ENCODE measurements around the gene SGMS1.
"Not testable (repeated sequence)": the region's sequence is repeated elsewhere in the genome, so short reads cannot be mapped to it uniquely, and the experiment has no call there.

SGMS1 gene

DNA sequence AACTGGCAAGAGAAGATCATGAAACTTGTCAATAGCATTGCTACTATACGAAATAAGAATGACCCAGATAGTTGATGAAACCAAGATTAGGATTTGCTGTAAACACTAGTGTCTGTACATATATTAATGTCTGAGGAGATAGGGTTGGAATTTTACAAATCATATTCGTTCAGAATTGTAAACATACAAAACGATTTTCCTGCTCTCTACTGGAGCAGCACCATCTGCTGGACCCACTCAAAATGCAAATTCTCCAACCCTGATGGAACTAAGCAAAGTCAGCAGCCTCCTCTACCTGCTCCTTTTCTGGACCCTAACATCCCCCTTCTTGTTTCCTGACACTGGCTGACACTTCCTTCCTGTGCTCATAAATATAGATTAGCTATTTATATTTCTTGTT, 29.4 kb upstream of the SGMS1 start:
- H3K27ac ChIP-seq (ENCODE audit: low read depth, low read length): no peak overlapping the region
- no peak overlapping the region for H3K9ac ChIP-seq (ENCODE audit: low read depth, low read length)
- H3K36me3 ChIP-seq (ENCODE audit: control insufficient read depth, insufficient read depth, low read length): no peaks in the 10 kb centered on the region
- no peaks in the 10 kb centered on the region for H3K4me1 ChIP-seq (ENCODE audit: control insufficient read depth, insufficient read depth, low read length)
- no peaks in the 10 kb centered on the region for H3K27me3 ChIP-seq (ENCODE audit: control insufficient read depth, insufficient read depth, low read length)
- H3K9me3 ChIP-seq (ENCODE audit: control insufficient read depth, insufficient read depth, low read length): no peaks in the 10 kb centered on the region
- no peak overlapping the region for H3K4me3 ChIP-seq (ENCODE audit: low read depth, low read length)

GRCh38 chr10:50651808-50652207, 28.1 kb upstream of the SGMS1 start:
- H3K4me1 ChIP-seq (ENCODE audit: control insufficient read depth, insufficient read depth, low read length): no peaks in the 10 kb centered on the region
- H3K27ac ChIP-seq (ENCODE audit: low read depth, low read length): no peak overlapping the region
- no peaks in the 10 kb centered on the region for H3K36me3 ChIP-seq (ENCODE audit: control insufficient read depth, insufficient read depth, low read length)
- H3K9me3 ChIP-seq (ENCODE audit: control insufficient read depth, insufficient read depth, low read length): no peaks in the 10 kb centered on the region
- H3K27me3 ChIP-seq (ENCODE audit: control insufficient read depth, insufficient read depth, low read length): no peaks in the 10 kb centered on the region
- no peak overlapping the region for H3K4me3 ChIP-seq (ENCODE audit: low read depth, low read length)
- no peak overlapping the region for H3K9ac ChIP-seq (ENCODE audit: low read depth, low read length)

- H3K4me3 ChIP-seq (ENCODE audit: low read depth, low read length): no peak overlapping the region
- no peaks in the 10 kb centered on the region for H3K4me1 ChIP-seq (ENCODE audit: control insufficient read depth, insufficient read depth, low read length)
- no peak overlapping the region for H3K27ac ChIP-seq (ENCODE audit: low read depth, low read length)
- no peak overlapping the region for H3K9ac ChIP-seq (ENCODE audit: low read depth, low read length)
- H3K9me3 ChIP-seq (ENCODE audit: control insufficient read depth, insufficient read depth, low read length): no peaks in the 10 kb centered on the region
- no peaks in the 10 kb centered on the region for H3K27me3 ChIP-seq (ENCODE audit: control insufficient read depth, insufficient read depth, low read length)
- H3K36me3 ChIP-seq (ENCODE audit: control insufficient read depth, insufficient read depth, low read length): no peaks in the 10 kb centered on the region
Measured at GRCh38 chr10:50650481-50650880, 26.7 kb upstream of the SGMS1 start.

- Histone ChIP-seq H3K27ac (ENCODE audit: low read depth, low read length) (no peak overlapping the region), H3K27me3 (ENCODE audit: control insufficient read depth, insufficient read depth, low read length) (no peaks in the 10 kb centered on the region), H3K9me3 (ENCODE audit: control insufficient read depth, insufficient read depth, low read length) (no peaks in the 10 kb centered on the region), H3K4me1 (ENCODE audit: control insufficient read depth, insufficient read depth, low read length) (peaks cover 3% of the 10 kb centered on the region; the same call in 1 of the 2 replicates), H3K36me3 (ENCODE audit: control insufficient read depth, insufficient read depth, low read length) (no peaks in the 10 kb centered on the region), H3K9ac (ENCODE audit: low read depth, low read length) (no peak overlapping the region), H3K4me3 (ENCODE audit: low read depth, low read length) (no peak overlapping the region)
Measured at GRCh38 chr10:50648935-50649227, 25.1 kb upstream of the SGMS1 start.

GRCh38 chr10:50648089-50648934, 24.6 kb upstream of the SGMS1 start:
- H3K36me3 ChIP-seq (ENCODE audit: control insufficient read depth, insufficient read depth, low read length): no peaks in the 10 kb centered on the region

DNA sequence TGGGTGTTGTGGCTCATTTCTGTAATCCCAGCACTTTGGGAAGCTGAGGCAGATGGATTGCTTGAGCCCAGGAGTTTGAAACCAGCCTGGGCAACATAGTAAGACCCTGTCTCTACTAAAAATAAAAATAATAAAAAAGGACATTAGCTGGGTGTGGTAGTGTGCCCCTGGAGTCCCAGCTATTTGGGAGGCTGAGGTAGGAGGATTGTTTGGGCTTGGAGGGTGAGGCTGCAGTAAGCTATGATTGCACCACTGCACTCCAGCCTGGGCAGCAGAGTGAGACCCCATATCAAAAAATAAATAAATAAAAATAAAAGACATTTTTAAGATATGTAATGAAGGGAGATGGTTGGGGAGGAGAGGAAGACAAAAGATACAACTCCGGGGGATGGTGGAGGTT, 23.6 kb upstream of the SGMS1 start:
- not testable (repeated sequence) for H3K27ac ChIP-seq (ENCODE audit: low read depth, low read length); H3K27me3 ChIP-seq (ENCODE audit: control insufficient read depth, insufficient read depth, low read length); H3K9me3 ChIP-seq (ENCODE audit: control insufficient read depth, insufficient read depth, low read length); H3K36me3 ChIP-seq (ENCODE audit: control insufficient read depth, insufficient read depth, low read length); H3K4me3 ChIP-seq (ENCODE audit: low read depth, low read length); H3K4me1 ChIP-seq (ENCODE audit: control insufficient read depth, insufficient read depth, low read length); H3K9ac ChIP-seq (ENCODE audit: low read depth, low read length)

More at GRCh38 chr10:50648089-50648934, 24.6 kb upstream of the SGMS1 start:
- no peak overlapping the region for H3K4me3 ChIP-seq (ENCODE audit: low read depth, low read length)
- H3K27me3 ChIP-seq (ENCODE audit: control insufficient read depth, insufficient read depth, low read length): no peaks in the 10 kb centered on the region
- H3K4me1 ChIP-seq (ENCODE audit: control insufficient read depth, insufficient read depth, low read length): peaks cover 3% of the 10 kb centered on the region; the same call in 1 of the 2 replicates
- no peaks in the 10 kb centered on the region for H3K9me3 ChIP-seq (ENCODE audit: control insufficient read depth, insufficient read depth, low read length)
- H3K27ac ChIP-seq (ENCODE audit: low read depth, low read length): no peak overlapping the region
- no peak overlapping the region for H3K9ac ChIP-seq (ENCODE audit: low read depth, low read length)

DNA sequence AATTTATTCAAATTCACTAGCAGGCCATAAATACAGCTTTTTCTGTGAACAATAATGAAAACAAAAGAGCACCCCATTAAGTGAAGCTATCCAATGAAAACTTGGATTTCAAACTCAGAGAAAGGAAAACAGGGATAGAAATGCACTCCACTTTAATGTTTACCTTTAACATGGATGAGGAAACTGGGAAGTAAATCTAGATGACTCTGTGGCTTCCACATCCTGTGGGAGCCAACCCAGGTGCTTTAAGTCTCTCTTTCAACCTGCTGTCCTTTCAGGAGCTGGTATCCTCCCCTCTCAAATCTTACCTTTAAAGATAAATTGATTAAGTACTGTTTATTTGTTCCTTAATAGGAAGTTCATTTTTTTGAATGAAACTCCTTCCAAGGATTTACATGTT, 21.5 kb upstream of the SGMS1 start:
- H3K4me1 ChIP-seq (ENCODE audit: control insufficient read depth, insufficient read depth, low read length): peaks cover 3% of the 10 kb centered on the region; the same call in 1 of the 2 replicates
- no peak overlapping the region for H3K4me3 ChIP-seq (ENCODE audit: low read depth, low read length)
- H3K36me3 ChIP-seq (ENCODE audit: control insufficient read depth, insufficient read depth, low read length): no peaks in the 10 kb centered on the region
- H3K27ac ChIP-seq (ENCODE audit: low read depth, low read length): no peak overlapping the region
- no peaks in the 10 kb centered on the region for H3K9me3 ChIP-seq (ENCODE audit: control insufficient read depth, insufficient read depth, low read length)
- H3K9ac ChIP-seq (ENCODE audit: low read depth, low read length): no peak overlapping the region
- no peaks in the 10 kb centered on the region for H3K27me3 ChIP-seq (ENCODE audit: control insufficient read depth, insufficient read depth, low read length)

DNA sequence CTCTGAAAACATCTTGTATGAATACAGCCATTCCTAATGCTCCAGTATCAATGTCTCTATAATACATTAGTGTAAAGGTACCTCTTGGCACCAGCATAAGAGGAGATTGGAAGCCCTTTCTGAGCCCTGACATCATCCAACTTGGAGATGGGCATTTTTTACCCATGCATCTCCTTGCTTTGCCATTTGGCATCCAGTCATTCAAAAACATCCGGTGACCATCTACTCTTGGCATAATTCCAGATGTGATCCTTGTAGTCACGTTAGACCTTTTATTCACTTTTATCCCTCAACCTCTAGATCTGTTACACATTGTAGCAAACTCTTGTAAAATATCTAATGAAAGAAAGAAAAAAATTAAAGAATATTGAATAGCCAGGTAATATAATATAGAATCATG, 17.9 kb upstream of the SGMS1 start:
- H3K27ac ChIP-seq (ENCODE audit: low read depth, low read length): no peak overlapping the region
- peaks cover 4% of the 10 kb centered on the region; the same call in 1 of the 2 replicates for H3K4me1 ChIP-seq (ENCODE audit: control insufficient read depth, insufficient read depth, low read length)
- no peak overlapping the region for H3K9ac ChIP-seq (ENCODE audit: low read depth, low read length)
- H3K4me3 ChIP-seq (ENCODE audit: low read depth, low read length): no peak overlapping the region
- H3K9me3 ChIP-seq (ENCODE audit: control insufficient read depth, insufficient read depth, low read length): no peaks in the 10 kb centered on the region
- H3K36me3 ChIP-seq (ENCODE audit: control insufficient read depth, insufficient read depth, low read length): no peaks in the 10 kb centered on the region
- no peaks in the 10 kb centered on the region for H3K27me3 ChIP-seq (ENCODE audit: control insufficient read depth, insufficient read depth, low read length)

- H3K9me3 ChIP-seq (ENCODE audit: control insufficient read depth, insufficient read depth, low read length): no peaks in the 10 kb centered on the region
- H3K27ac ChIP-seq (ENCODE audit: low read depth, low read length): no peak overlapping the region
- H3K27me3 ChIP-seq (ENCODE audit: control insufficient read depth, insufficient read depth, low read length): no peaks in the 10 kb centered on the region
- H3K4me1 ChIP-seq (ENCODE audit: control insufficient read depth, insufficient read depth, low read length): peaks cover 10% of the 10 kb centered on the region; the same call in 1 of the 2 replicates
- no peak overlapping the region for H3K9ac ChIP-seq (ENCODE audit: low read depth, low read length)
- H3K36me3 ChIP-seq (ENCODE audit: control insufficient read depth, insufficient read depth, low read length): no peaks in the 10 kb centered on the region
- H3K4me3 ChIP-seq (ENCODE audit: low read depth, low read length): no peak overlapping the region
Measured at GRCh38 chr10:50640238-50640637, 16.5 kb upstream of the SGMS1 start.

DNA sequence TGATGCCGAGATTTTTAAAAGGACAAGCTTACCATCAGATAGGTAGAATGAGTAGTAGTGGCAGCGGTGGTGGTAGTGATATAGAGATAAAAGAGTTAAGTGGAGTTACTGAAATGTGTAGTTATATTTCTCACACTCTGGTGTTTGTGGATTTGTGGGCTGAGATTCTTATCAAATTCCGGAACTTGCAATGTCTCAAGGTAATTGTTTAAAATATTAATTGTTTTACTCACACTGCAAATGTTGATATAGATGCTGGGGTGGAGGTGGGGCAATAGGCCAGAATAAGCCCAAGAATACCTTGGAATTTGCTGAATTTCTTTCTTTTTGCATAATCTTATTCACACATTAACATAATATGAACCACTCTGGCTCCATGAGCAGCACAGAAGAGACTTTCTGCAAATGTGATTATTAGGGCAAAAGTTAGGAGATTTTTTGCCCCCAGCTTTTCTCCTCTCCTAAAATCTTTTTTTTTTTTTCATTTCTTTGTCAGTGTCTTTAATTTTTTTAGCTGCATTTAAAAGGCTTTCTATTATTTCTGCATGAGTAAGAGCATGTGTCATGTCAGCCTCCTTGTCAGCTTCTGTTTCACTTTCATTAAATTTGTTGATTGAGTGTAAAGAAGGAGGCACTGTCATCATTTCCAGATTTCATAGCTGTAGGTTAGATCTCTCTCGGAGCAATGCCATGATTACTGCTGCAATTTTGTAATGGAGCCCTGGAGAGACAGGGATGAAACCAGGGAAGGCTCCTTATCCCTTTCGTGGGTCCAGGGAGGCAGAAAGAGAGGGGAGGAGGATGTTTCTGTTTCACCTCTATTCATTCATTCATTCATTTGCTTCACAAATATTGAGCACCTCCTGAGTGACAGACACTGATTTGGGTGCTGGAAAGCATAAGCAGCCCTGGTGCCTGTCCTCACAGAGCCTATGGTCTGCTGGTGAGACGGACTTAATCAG, 13.1 kb upstream of the SGMS1 start:
- Histone ChIP-seq H3K4me3 (ENCODE audit: low read depth, low read length) (no peak overlapping the region), H3K27me3 (ENCODE audit: control insufficient read depth, insufficient read depth, low read length) (no peaks in the 10 kb centered on the region), H3K9ac (ENCODE audit: low read depth, low read length) (no peak overlapping the region), H3K36me3 (ENCODE audit: control insufficient read depth, insufficient read depth, low read length) (no peaks in the 10 kb centered on the region), H3K4me1 (ENCODE audit: control insufficient read depth, insufficient read depth, low read length) (peaks cover 7% of the 10 kb centered on the region; the same call in 1 of the 2 replicates), H3K9me3 (ENCODE audit: control insufficient read depth, insufficient read depth, low read length) (no peaks in the 10 kb centered on the region), H3K27ac (ENCODE audit: low read depth, low read length) (no peak overlapping the region)

DNA sequence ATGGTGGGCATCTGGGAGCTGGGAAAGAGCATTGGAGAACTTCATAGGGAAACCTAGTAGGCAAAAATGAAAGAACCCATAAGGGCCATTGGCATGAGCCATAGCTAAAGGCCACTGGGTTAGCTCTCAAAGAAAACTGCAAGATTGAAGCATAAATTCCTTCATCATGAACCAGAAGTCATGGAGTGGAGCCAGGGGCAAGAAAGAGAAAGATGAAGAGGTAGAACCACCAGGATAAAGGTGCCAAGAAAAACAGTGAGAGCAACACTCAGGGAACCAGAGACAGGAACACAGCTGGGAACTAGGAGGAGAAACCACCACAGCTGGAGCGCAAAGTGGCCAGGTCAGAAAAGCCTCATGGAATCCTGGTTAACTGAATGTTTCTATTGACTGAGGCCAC, 11.5 kb upstream of the SGMS1 start:
- Histone ChIP-seq H3K9me3 (ENCODE audit: control insufficient read depth, insufficient read depth, low read length) (no peaks in the 10 kb centered on the region), H3K27ac (ENCODE audit: low read depth, low read length) (no peak overlapping the region), H3K9ac (ENCODE audit: low read depth, low read length) (no peak overlapping the region), H3K4me1 (ENCODE audit: control insufficient read depth, insufficient read depth, low read length) (peaks cover 9% of the 10 kb centered on the region), H3K4me3 (ENCODE audit: low read depth, low read length) (no peak overlapping the region), H3K36me3 (ENCODE audit: control insufficient read depth, insufficient read depth, low read length) (no peaks in the 10 kb centered on the region), H3K27me3 (ENCODE audit: control insufficient read depth, insufficient read depth, low read length) (no peaks in the 10 kb centered on the region)
